SU-DHL-6 (cell line): ENCODE results near the gene LRRC74A.

Experiments
- H2AFZ ChIP-seq: fragments of 200-600 bp; sonication (generic); 2 replicates; pipeline ENCODE4 v1.6.1; 2014; ENCODE audit warnings: low read depth, mild to moderate bottlenecking, moderate library complexity, mixed read lengths, antibody characterized with exemption, low read length; ENCODE audit not compliant: severe bottlenecking
- H3F3A ChIP-seq: fragments of 200-600 bp; shearing (Covaris generic); 2 replicates; pipeline ENCODE4 v1.6.0; 2016; ENCODE audit warnings: antibody characterized with exemption, mild to moderate bottlenecking; ENCODE audit not compliant: insufficient read depth
- H3K27ac ChIP-seq: fragments of 200-600 bp; sonication (generic); 2 replicates; pipeline ENCODE4 v1.5.1; 2016; ENCODE audit warnings: low read depth, mild to moderate bottlenecking, low read length, moderate library complexity, mixed read lengths
- H3K27me3 ChIP-seq: fragments of 200-600 bp; sonication (generic), shearing (Covaris generic); 2 replicates; pipeline ENCODE4 v1.6.0; 2014; ENCODE audit warnings: mild to moderate bottlenecking, low read length
- H3K36me3 ChIP-seq: fragments of 200-600 bp; sonication (generic); 2 replicates; pipeline ENCODE4 v1.6.1; 2014; ENCODE audit warnings: mild to moderate bottlenecking, low read length, mixed read lengths
- H3K4me2 ChIP-seq: fragments of 300-600, 200-600 bp; shearing (Covaris generic), sonication (generic); 2 replicates; pipeline ENCODE4 v1.6.0; 2014; ENCODE audit warnings: low read length, low read depth, mild to moderate bottlenecking; ENCODE audit not compliant: poor library complexity, severe bottlenecking
- H3K4me3 ChIP-seq: fragments of 200-600 bp; sonication (generic); 2 replicates; pipeline ENCODE4 v1.5.1; 2014; ENCODE audit warnings: antibody characterized with exemption, low read length, mild to moderate bottlenecking, mixed read lengths; ENCODE audit not compliant: insufficient read depth, poor library complexity, severe bottlenecking
- H3K79me2 ChIP-seq: fragments of 200-600 bp; sonication (generic); 2 replicates; pipeline ENCODE4 v1.6.1; 2014; ENCODE audit warnings: mild to moderate bottlenecking, low read length, moderate library complexity; ENCODE audit not compliant: insufficient read depth
- H3K9ac ChIP-seq: fragments of 200-600 bp; sonication (generic); 2 replicates; pipeline ENCODE4 v1.7.0; 2014; ENCODE audit warnings: mild to moderate bottlenecking, low read length
- H3K9me2 ChIP-seq: fragments of 200-600 bp; sonication (generic); replicated peaks from 2 replicates; pipeline ENCODE4 v1.6.1; 2014; ENCODE audit warnings: low read length; ENCODE audit not compliant: insufficient read depth
- H3K9me3 ChIP-seq: fragments of 200-600 bp; sonication (generic); 2 replicates; pipeline ENCODE4 v1.6.1; 2014; ENCODE audit warnings: low read length, mixed read lengths; ENCODE audit not compliant: insufficient read depth
- H4K20me1 ChIP-seq: fragments of 200-600 bp; sonication (generic); 2 replicates; pipeline ENCODE4 v1.6.1; 2014; ENCODE audit warnings: low read depth, mild to moderate bottlenecking, antibody characterized with exemption, low read length, moderate library complexity, mixed read lengths
- EZH2phosphoT487 ChIP-seq: fragments of 200-600 bp; sonication (generic), shearing (Covaris generic); conservative IDR thresholded peaks from 2 replicates; pipeline ENCODE4 v1.6.1; 2018; ENCODE audit warnings: mild to moderate bottlenecking, antibody characterized with exemption, low read length, moderate library complexity, mixed read lengths
- TF ChIP-seq, protein P1 (sequence below): fragments of 200-600 bp; sonication (generic); IDR thresholded peaks from one replicate; pipeline ENCODE4 v1.5.1; 2017; ENCODE audit warnings: antibody characterized with exemption, mild to moderate bottlenecking, low read length, moderate library complexity; ENCODE audit not compliant: insufficient read depth, poor library complexity, severe bottlenecking

LRRC74A gene

DNA sequence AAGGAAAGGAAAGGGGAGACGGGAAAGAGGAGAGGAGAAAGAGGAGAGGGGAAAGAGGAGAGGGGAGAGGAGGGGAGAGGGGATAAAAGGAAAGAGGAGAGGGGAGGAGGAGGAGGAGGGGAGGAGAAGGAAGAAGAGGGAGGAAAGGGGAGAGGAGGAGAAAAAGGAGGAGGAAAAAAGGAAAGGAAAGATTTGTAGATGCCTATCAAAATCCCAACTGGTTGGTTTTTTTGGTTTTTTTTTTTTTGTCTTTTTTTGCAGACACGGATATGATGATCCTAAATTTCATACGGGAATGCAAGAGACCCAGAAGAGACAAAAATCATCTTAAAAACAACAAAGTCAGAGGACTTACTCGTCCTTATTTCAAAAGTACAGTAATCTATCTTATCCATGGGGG lies 32.9 kb upstream of the LRRC74A start:
- H3K9me3 ChIP-seq = no peaks in the 10 kb centered on the region
- H3K27me3 ChIP-seq = no peaks in the 10 kb centered on the region
- H3K36me3 ChIP-seq = 0 out of 2 replicates have a peak, but pooled peaks cover 6% of the 10 kb centered on the region
- H2AFZ ChIP-seq = no peak overlapping the region
- no peaks in the 10 kb centered on the region for H3F3A ChIP-seq
- H3K9me2 ChIP-seq = no peaks in the 10 kb centered on the region
- TF ChIP-seq, protein P1, sequence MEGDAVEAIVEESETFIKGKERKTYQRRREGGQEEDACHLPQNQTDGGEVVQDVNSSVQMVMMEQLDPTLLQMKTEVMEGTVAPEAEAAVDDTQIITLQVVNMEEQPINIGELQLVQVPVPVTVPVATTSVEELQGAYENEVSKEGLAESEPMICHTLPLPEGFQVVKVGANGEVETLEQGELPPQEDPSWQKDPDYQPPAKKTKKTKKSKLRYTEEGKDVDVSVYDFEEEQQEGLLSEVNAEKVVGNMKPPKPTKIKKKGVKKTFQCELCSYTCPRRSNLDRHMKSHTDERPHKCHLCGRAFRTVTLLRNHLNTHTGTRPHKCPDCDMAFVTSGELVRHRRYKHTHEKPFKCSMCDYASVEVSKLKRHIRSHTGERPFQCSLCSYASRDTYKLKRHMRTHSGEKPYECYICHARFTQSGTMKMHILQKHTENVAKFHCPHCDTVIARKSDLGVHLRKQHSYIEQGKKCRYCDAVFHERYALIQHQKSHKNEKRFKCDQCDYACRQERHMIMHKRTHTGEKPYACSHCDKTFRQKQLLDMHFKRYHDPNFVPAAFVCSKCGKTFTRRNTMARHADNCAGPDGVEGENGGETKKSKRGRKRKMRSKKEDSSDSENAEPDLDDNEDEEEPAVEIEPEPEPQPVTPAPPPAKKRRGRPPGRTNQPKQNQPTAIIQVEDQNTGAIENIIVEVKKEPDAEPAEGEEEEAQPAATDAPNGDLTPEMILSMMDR = no peak
- no peak for TF ChIP-seq EZH2phosphoT487
- H3K27ac ChIP-seq = no peak overlapping the region
- no peaks in the 10 kb centered on the region for H3K79me2 ChIP-seq
- H4K20me1 ChIP-seq = no peaks in the 10 kb centered on the region
- no peak overlapping the region for H3K4me2 ChIP-seq
- H3K9ac ChIP-seq = no peak overlapping the region
- H3K4me3 ChIP-seq = no peak overlapping the region

DNA sequence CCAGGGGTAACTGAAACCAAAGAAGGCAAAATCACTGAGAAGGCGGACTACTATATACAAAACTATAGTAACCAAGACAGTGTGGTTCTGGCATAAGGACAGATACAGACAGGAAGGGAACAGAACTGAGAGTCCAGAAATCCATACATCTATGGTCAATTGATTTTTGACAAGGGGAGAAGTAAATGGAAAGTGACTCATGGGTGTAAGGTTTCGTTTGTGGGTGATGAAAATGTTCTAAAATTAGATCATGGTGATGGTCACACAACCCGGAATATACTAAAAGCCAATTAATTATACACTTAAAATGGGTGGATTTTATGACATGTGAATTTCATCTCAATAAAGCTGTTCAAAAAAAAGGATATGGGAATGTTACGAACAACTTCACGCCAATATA lies 32.3 kb upstream of the LRRC74A start:
- no peak overlapping the region for H3K4me2 ChIP-seq
- H3K27me3 ChIP-seq = no peaks in the 10 kb centered on the region
- no peaks in the 10 kb centered on the region for H3K9me2 ChIP-seq
- H3K79me2 ChIP-seq = no peaks in the 10 kb centered on the region
- TF ChIP-seq, protein P1 = no peak
- TF ChIP-seq EZH2phosphoT487 = no peak
- no peak overlapping the region for H3K4me3 ChIP-seq
- no peaks in the 10 kb centered on the region for H3K9me3 ChIP-seq
- H3K9ac ChIP-seq = no peak overlapping the region
- no peaks in the 10 kb centered on the region for H4K20me1 ChIP-seq
- H2AFZ ChIP-seq = no peak overlapping the region
- H3K36me3 ChIP-seq = 0 out of 2 replicates have a peak, but pooled peaks cover 6% of the 10 kb centered on the region
- no peaks in the 10 kb centered on the region for H3F3A ChIP-seq
- no peak overlapping the region for H3K27ac ChIP-seq

DNA sequence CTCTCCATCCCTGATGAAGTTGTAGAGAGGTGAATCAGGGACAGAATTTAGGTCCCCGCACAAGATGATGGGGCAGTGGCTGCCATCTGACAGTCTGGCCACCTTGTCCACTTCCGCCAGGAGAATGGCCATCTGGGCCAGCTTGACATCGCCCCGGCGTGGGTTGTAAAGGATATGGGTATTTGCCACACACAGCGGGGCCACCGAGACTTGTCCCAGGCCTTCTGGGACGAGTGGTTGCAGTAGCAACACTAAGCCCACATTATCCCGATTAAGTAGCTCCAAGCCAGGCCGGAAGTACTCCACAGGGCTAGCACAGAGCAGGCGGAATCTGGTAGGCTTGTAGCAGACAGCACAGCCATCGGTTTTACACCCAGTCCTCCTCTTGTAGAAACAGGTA lies 19.8 kb upstream of the LRRC74A start:
- H3K4me2 ChIP-seq = no peak overlapping the region
- no peaks in the 10 kb centered on the region for H3K27me3 ChIP-seq
- H3F3A ChIP-seq = no peaks in the 10 kb centered on the region
- TF ChIP-seq EZH2phosphoT487 = no peak
- TF ChIP-seq, protein P1 = no peak
- no peak overlapping the region for H3K27ac ChIP-seq
- no peaks in the 10 kb centered on the region for H4K20me1 ChIP-seq
- H3K79me2 ChIP-seq = peaks cover 3% of the 10 kb centered on the region; the same call in 1 of the 2 replicates
- no peak overlapping the region for H3K4me3 ChIP-seq
- no peak overlapping the region for H3K9ac ChIP-seq
- no peak overlapping the region for H2AFZ ChIP-seq
- no peaks in the 10 kb centered on the region for H3K36me3 ChIP-seq
- H3K9me3 ChIP-seq = no peaks in the 10 kb centered on the region
- H3K9me2 ChIP-seq = no peaks in the 10 kb centered on the region

DNA sequence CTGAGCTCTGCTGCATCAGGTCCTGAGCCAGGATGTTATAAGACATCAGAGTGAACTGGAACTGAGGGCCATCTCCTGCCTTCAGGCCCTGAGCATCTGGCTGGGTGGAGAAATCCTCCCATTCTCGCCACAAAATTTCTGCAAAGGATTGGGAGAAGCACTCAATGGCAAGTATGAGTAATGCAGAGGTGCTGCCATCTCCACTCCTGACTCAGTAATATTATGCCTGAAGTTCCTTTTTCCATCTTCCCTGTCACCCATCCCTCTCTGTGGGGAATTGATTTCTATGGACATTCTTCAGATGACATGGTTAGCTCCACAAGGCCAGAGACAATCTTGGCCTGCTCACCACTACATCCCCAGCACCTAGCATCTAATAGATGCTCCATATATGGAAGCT lies 18.2 kb upstream of the LRRC74A start:
- Histone ChIP-seq H4K20me1 (no peaks in the 10 kb centered on the region), H3K27ac (no peak overlapping the region), H3K9ac (no peak overlapping the region)

More for the DNA sequence above, 18.2 kb upstream of the LRRC74A start:
- H3K9me2 ChIP-seq = no peaks in the 10 kb centered on the region
- no peak overlapping the region for H3K4me2 ChIP-seq
- no peaks in the 10 kb centered on the region for H3K36me3 ChIP-seq
- no peaks in the 10 kb centered on the region for H3K27me3 ChIP-seq
- no peak overlapping the region for H3K4me3 ChIP-seq
- H3K79me2 ChIP-seq = peaks cover 3% of the 10 kb centered on the region; the same call in 1 of the 2 replicates
- TF ChIP-seq EZH2phosphoT487 = no peak
- TF ChIP-seq, protein P1 = no peak
- H3F3A ChIP-seq = no peaks in the 10 kb centered on the region
- no peak overlapping the region for H2AFZ ChIP-seq
- no peaks in the 10 kb centered on the region for H3K9me3 ChIP-seq
